ENCODE measurements around the gene YLPM1. TPM values are rescaled to one million over a fixed set of nuclear protein-coding genes. Genes with fewer than 3 reads are reported as not detected.

YLPM1 gene
- total and polyA plus RNA-seq, 10 of the 15 experiments (the other 5 are each of a cell fraction or from before 2014, with no cell fraction given): 11.1 to 48.2 (median 18.0) TPM

DNA sequence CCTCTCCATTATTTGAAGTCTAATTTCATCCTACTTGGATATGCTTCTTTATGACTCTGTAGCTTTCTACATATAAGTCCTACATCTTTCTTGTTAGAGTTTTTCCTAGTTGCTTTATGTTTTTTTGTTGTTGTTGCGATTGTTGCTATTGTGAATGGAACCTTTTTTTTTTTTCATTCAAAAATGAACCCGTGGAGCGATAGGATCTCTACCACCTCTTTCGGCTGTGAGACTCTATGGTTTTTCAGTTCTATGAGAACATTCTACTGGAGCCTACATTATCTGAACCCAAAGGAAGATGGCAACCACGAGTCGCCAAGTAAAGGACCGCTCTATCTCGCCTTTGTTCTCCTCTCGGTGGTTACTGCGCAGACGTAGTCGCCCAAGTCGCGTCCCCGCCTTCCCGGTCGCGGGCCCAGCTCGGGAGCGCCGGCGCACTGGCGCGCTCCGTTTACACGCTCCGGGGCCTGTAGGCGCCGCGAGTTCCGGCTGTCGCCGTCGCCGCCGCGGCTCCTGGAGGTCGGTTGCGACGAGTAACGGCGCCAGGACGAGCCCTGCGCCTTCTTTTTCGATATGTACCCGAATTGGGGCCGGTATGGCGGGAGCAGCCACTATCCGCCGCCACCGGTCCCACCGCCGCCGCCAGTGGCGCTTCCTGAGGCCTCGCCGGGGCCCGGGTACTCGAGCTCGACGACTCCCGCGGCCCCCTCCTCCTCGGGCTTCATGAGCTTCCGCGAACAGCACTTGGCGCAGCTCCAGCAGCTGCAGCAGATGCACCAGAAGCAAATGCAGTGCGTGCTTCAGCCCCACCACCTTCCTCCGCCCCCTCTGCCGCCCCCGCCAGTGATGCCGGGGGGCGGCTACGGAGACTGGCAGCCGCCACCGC, at the start of gene YLPM1 (continued):
- TF ChIP-seq NKRF (conservative IDR thresholded peaks at IDR 0.05): peak; percentile 90
- TF ChIP-seq, protein P1, sequence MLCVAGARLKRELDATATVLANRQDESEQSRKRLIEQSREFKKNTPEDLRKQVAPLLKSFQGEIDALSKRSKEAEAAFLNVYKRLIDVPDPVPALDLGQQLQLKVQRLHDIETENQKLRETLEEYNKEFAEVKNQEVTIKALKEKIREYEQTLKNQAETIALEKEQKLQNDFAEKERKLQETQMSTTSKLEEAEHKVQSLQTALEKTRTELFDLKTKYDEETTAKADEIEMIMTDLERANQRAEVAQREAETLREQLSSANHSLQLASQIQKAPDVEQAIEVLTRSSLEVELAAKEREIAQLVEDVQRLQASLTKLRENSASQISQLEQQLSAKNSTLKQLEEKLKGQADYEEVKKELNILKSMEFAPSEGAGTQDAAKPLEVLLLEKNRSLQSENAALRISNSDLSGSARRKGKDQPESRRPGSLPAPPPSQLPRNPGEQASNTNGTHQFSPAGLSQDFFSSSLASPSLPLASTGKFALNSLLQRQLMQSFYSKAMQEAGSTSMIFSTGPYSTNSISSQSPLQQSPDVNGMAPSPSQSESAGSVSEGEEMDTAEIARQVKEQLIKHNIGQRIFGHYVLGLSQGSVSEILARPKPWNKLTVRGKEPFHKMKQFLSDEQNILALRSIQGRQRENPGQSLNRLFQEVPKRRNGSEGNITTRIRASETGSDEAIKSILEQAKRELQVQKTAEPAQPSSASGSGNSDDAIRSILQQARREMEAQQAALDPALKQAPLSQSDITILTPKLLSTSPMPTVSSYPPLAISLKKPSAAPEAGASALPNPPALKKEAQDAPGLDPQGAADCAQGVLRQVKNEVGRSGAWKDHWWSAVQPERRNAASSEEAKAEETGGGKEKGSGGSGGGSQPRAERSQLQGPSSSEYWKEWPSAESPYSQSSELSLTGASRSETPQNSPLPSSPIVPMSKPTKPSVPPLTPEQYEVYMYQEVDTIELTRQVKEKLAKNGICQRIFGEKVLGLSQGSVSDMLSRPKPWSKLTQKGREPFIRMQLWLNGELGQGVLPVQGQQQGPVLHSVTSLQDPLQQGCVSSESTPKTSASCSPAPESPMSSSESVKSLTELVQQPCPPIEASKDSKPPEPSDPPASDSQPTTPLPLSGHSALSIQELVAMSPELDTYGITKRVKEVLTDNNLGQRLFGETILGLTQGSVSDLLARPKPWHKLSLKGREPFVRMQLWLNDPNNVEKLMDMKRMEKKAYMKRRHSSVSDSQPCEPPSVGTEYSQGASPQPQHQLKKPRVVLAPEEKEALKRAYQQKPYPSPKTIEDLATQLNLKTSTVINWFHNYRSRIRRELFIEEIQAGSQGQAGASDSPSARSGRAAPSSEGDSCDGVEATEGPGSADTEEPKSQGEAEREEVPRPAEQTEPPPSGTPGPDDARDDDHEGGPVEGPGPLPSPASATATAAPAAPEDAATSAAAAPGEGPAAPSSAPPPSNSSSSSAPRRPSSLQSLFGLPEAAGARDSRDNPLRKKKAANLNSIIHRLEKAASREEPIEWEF (IDR thresholded peaks at IDR 0.05; ENCODE audit: insufficient replicate concordance, low read depth, low read length): no peak
- TF ChIP-seq TARDBP (IDR thresholded peaks at IDR 0.05; ENCODE audit: borderline replicate concordance): no peak; the same call in 1 of the 2 replicates
- no peak for TF ChIP-seq E4F1 (IDR thresholded peaks at IDR 0.05; ENCODE audit: borderline replicate concordance, partially characterized antibody)
- TF ChIP-seq SIN3A (IDR thresholded peaks at IDR 0.05; ENCODE audit: low read depth, low read length): no peak
- TF ChIP-seq IRF4 (IDR thresholded peaks at IDR 0.05; ENCODE audit: low read depth, low read length): no peak
- TF ChIP-seq ATF7 (IDR thresholded peaks at IDR 0.05; ENCODE audit: low read depth): peak; percentile 63
- no peak for TF ChIP-seq IRF3 (IDR thresholded peaks at IDR 0.05)
- TF ChIP-seq, protein P2, sequence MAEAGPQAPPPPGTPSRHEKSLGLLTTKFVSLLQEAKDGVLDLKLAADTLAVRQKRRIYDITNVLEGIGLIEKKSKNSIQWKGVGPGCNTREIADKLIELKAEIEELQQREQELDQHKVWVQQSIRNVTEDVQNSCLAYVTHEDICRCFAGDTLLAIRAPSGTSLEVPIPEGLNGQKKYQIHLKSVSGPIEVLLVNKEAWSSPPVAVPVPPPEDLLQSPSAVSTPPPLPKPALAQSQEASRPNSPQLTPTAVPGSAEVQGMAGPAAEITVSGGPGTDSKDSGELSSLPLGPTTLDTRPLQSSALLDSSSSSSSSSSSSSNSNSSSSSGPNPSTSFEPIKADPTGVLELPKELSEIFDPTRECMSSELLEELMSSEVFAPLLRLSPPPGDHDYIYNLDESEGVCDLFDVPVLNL (IDR thresholded peaks at IDR 0.05; ENCODE audit: low read depth, low read length): no peak
- TF ChIP-seq LARP7 (IDR thresholded peaks at IDR 0.05): peak; percentile 94
- TF ChIP-seq TCF7 (IDR thresholded peaks at IDR 0.05; ENCODE audit: borderline replicate concordance): no peak
- TF ChIP-seq NBN (IDR thresholded peaks at IDR 0.05): peak; percentile 92
